Transverse colon (tissue), 4 donors: ENCODE results near the gene DNAH5.

Source experiments
- CTCF ChIP-seq, 5 experiments: fragments of 200-600 bp in 3 of 5; fragments of 450-650 bp in 2 of 5; sonication (generic) in 3 of 5; IDR thresholded peaks; 1 replicate in 2 of 5; 2 replicates in 3 of 5; pipeline ENCODE4 v1.5.1; 2016 to 2017; ENCODE audit warnings: antibody characterized with exemption in 5 of 5, inconsistent platforms in 3 of 5, mild to moderate bottlenecking in 2 of 5, moderate library complexity in 1 of 5
- EP300 ChIP-seq: sonication (generic); formaldehyde crosslinking; IDR thresholded peaks from one replicate; pipeline ENCODE4 v1.6.1; 2017; ENCODE audit warnings: antibody characterized with exemption, low read depth
- POLR2A ChIP-seq: fragments of 450-650 bp; IDR thresholded peaks from one replicate; pipeline ENCODE4 v1.6.1; 2016; ENCODE audit warnings: antibody characterized with exemption, mild to moderate bottlenecking, moderate library complexity
- POLR2AphosphoS5 ChIP-seq, 3 donors: sonication (generic); formaldehyde crosslinking; IDR thresholded peaks; one replicate each; pipeline ENCODE4 v1.6.1; 2016; ENCODE audit warnings: antibody characterized with exemption in 3 of 3

- TF ChIP-seq CTCF (IDR thresholded peaks at IDR 0.05) (no peak), EP300 (no peak), POLR2AphosphoS5 (IDR thresholded peaks at IDR 0.05) (no peak), POLR2A (no peak)
Measured at GRCh38 chr5:13673511-13673910, 271.0 kb downstream of the DNAH5 start.
